Activated naive CD4-positive, alpha-beta T cell treated with anti-CD3 and anti-CD28 coated beads, Interleukin-2, amount 50 U/mL, for 72 hours (primary cell): ENCODE data around the gene MS4A8. TPM values are rescaled to one million over a fixed set of nuclear protein-coding genes. Genes with fewer than 3 reads are reported as not detected.
"Not testable (repeated sequence)": the region's sequence is repeated elsewhere in the genome, so short reads cannot be mapped to it uniquely, and the experiment has no call there.

Experiments
- ATAC-seq, 2 donors: fragments of 150-1000 bp; cut with Tn5 transposase; 2 replicates each; pipeline ENCODE4 v1.10.0; 2021; ENCODE audit warnings: mild to moderate bottlenecking in 2 of 2, moderate library complexity in 2 of 2
- DNase-seq, 2 donors: peaks; one replicate each; pipeline ENCODE4 v3.0.0; 2021 to 2022; ENCODE audit warnings: low spot score in 2 of 2
- H3K27ac Mint-ChIP-seq, 2 donors: one replicate each; pipeline ENCODE4 v1.8.0; 2022; ENCODE audit warnings: mild to moderate bottlenecking in 2 of 2, mixed read lengths in 2 of 2
- H3K36me3 Mint-ChIP-seq, 2 donors: one replicate each; pipeline ENCODE4 v1.8.0; 2022; ENCODE audit warnings: mixed read lengths in 2 of 2
- H3K9me3 Mint-ChIP-seq, 2 donors: one replicate each; pipeline ENCODE4 v1.8.0; 2022; ENCODE audit warnings: mixed read lengths in 2 of 2
- total RNA-seq, 2 donors: library from RNA; stranded (reverse); gene quantifications; one replicate each; pipeline ENCODE4 v1.2.3, GENCODE V29; 2022

MS4A8 gene
- total RNA-seq: not detected

GRCh38 chr11:60699284-60699691 is at the start of gene MS4A8:
Gene MS4A8 (plus strand): TSS chr11:60699612. CDS start chr11:60700861, 1,249 bp downstream.
- ATAC-seq: no peak
- no peak for DNase-seq
- H3K27ac Mint-ChIP-seq: no peak within 1 kb of the TSS
- no peaks in the 10 kb centered on the region for H3K9me3 Mint-ChIP-seq
- no peaks in the 10 kb centered on the region for H3K36me3 Mint-ChIP-seq

- no peaks in the 10 kb centered on the region for H3K36me3 Mint-ChIP-seq
- no peak overlapping the region for H3K27ac Mint-ChIP-seq
- ATAC-seq: no peak
- DNase-seq: no peak
- H3K9me3 Mint-ChIP-seq: no peaks in the 10 kb centered on the region
Measured at GRCh38 chr11:60657888-60658287, 41.5 kb upstream of the MS4A8 start.

- Mint-ChIP-seq H3K9me3 (no peaks in the 10 kb centered on the region), H3K27ac (no peak overlapping the region), H3K36me3 (no peaks in the 10 kb centered on the region)
- no peak for ATAC-seq
- DNase-seq: no peak
Measured at GRCh38 chr11:60658409-60658808, 41.0 kb upstream of the MS4A8 start.

- H3K27ac Mint-ChIP-seq: no peak overlapping the region
- ATAC-seq: no peak
- peaks cover 0 to 16% of the 10 kb centered on the region in 2 donors for H3K36me3 Mint-ChIP-seq
- no peak for DNase-seq
- H3K9me3 Mint-ChIP-seq: peaks cover 11 to 18% of the 10 kb centered on the region in 2 donors
Measured at GRCh38 chr11:60672255-60672654, 27.2 kb upstream of the MS4A8 start.

- not testable (repeated sequence) for H3K27ac Mint-ChIP-seq, DNase-seq, ATAC-seq
- H3K36me3 Mint-ChIP-seq: peaks cover 11 to 20% of the 10 kb centered on the region in 2 donors
- H3K9me3 Mint-ChIP-seq: peaks cover 20 to 22% of the 10 kb centered on the region in 2 donors
Measured at GRCh38 chr11:60678231-60678630, 21.2 kb upstream of the MS4A8 start.

- H3K27ac Mint-ChIP-seq: no peak overlapping the region
- ATAC-seq (no peak), DNase-seq (no peak)
- H3K9me3 Mint-ChIP-seq: peaks cover 20 to 22% of the 10 kb centered on the region in 2 donors
- H3K36me3 Mint-ChIP-seq: peaks cover 11 to 15% of the 10 kb centered on the region in 2 donors
Measured at GRCh38 chr11:60679879-60680278, 19.5 kb upstream of the MS4A8 start.

GRCh38 chr11:60680455-60681119 is 18.8 kb upstream of the MS4A8 start:
- H3K36me3 Mint-ChIP-seq: peaks cover 11 to 15% of the 10 kb centered on the region in 2 donors
- no peak for ATAC-seq

GRCh38 chr11:60684541-60684848 is 14.9 kb upstream of the MS4A8 start:
- H3K36me3 Mint-ChIP-seq, H3K9me3 Mint-ChIP-seq, H3K27ac Mint-ChIP-seq, DNase-seq, ATAC-seq: not testable (repeated sequence)

More at GRCh38 chr11:60680455-60681119, 18.8 kb upstream of the MS4A8 start:
- H3K9me3 Mint-ChIP-seq: peaks cover 20 to 22% of the 10 kb centered on the region in 2 donors
- no peak overlapping the region for H3K27ac Mint-ChIP-seq
- no peak for DNase-seq

GRCh38 chr11:60691661-60692060 is 7.8 kb upstream of the MS4A8 start:
- DNase-seq (no peak), ATAC-seq (no peak)
- Mint-ChIP-seq H3K27ac (no peak overlapping the region), H3K36me3 (no peaks in the 10 kb centered on the region), H3K9me3 (peaks cover 2 to 3% of the 10 kb centered on the region in 2 donors)

GRCh38 chr11:60699936-60700335 is 524 bp downstream of the MS4A8 start:
- Mint-ChIP-seq H3K36me3 (no peaks in the 10 kb centered on the region), H3K27ac (no peak overlapping the region), H3K9me3 (no peaks in the 10 kb centered on the region)
- ATAC-seq (no peak), DNase-seq (no peak)

- Mint-ChIP-seq H3K9me3 (no peaks in the 10 kb centered on the region), H3K36me3 (no peaks in the 10 kb centered on the region), H3K27ac (no peak overlapping the region)
- no peak for ATAC-seq
- no peak for DNase-seq
Measured at GRCh38 chr11:60700689-60701468, 1.5 kb downstream of the MS4A8 start.

- no peak for DNase-seq
- H3K27ac Mint-ChIP-seq: no peak overlapping the region
- H3K36me3 Mint-ChIP-seq: no peaks in the 10 kb centered on the region
- no peak for ATAC-seq
- no peaks in the 10 kb centered on the region for H3K9me3 Mint-ChIP-seq
Measured at GRCh38 chr11:60701469-60701818, 2.0 kb downstream of the MS4A8 start.

- H3K36me3 Mint-ChIP-seq: no peaks in the 10 kb centered on the region
- no peaks in the 10 kb centered on the region for H3K9me3 Mint-ChIP-seq
- no peak for DNase-seq
- ATAC-seq: no peak
- H3K27ac Mint-ChIP-seq: no peak overlapping the region
Measured at GRCh38 chr11:60703374-60703773, 4.0 kb downstream of the MS4A8 start.

GRCh38 chr11:60705895-60706294 is 6.5 kb downstream of the MS4A8 start:
- H3K36me3 Mint-ChIP-seq: no peaks in the 10 kb centered on the region
- no peaks in the 10 kb centered on the region for H3K9me3 Mint-ChIP-seq
- H3K27ac Mint-ChIP-seq: no peak overlapping the region
- ATAC-seq: no peak
- DNase-seq: no peak

- Mint-ChIP-seq H3K9me3 (no peaks in the 10 kb centered on the region), H3K27ac (no peak overlapping the region), H3K36me3 (no peaks in the 10 kb centered on the region)
- no peak for ATAC-seq
- no peak for DNase-seq
Measured at GRCh38 chr11:60706931-60707330, 7.5 kb downstream of the MS4A8 start.

- Mint-ChIP-seq H3K27ac (no peak overlapping the region), H3K36me3 (no peaks in the 10 kb centered on the region), H3K9me3 (no peaks in the 10 kb centered on the region)
- DNase-seq (no peak), ATAC-seq (no peak)
Measured at GRCh38 chr11:60710482-60710881, 11.1 kb downstream of the MS4A8 start.

GRCh38 chr11:60711276-60711675 is 11.9 kb downstream of the MS4A8 start:
- Mint-ChIP-seq H3K27ac (no peak overlapping the region), H3K9me3 (no peaks in the 10 kb centered on the region), H3K36me3 (no peaks in the 10 kb centered on the region)
- ATAC-seq: no peak
- DNase-seq: no peak

- H3K9me3 Mint-ChIP-seq, DNase-seq, ATAC-seq: not testable (repeated sequence)
Measured at GRCh38 chr11:60713423-60713822, 14.0 kb downstream of the MS4A8 start.

More at GRCh38 chr11:60713423-60713822, 14.0 kb downstream of the MS4A8 start:
- not testable (repeated sequence) for H3K27ac Mint-ChIP-seq, H3K36me3 Mint-ChIP-seq
